ENCODE measurements around the gene PLIN3.
"Not testable (repeated sequence)": the region's sequence is repeated elsewhere in the genome, so short reads cannot be mapped to it uniquely, and the experiment has no call there.

The PLIN3 gene

DNA sequence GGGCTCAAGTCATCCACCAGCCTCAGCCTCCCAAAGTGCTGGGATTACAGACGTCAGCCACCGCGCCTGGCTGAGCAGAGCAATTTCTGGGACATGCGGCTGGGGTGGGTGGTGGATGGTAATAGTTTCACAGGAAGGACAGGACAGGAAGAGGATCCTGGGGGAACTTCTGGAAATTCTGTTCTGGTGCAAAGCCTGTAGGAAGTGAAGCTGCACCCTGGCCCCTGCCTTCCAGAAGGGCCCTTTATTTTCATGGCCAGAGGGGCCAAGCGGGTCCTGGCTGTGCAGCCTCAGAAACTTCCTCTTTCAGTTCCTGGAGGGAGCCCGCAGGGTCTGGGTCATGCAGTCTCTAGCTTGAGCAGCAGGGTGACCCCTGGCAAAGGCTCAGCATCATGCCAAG lies 60.3 kb downstream of the PLIN3 start:
- no peak for DNase-seq (ENCODE audit: low spot score)

DNA sequence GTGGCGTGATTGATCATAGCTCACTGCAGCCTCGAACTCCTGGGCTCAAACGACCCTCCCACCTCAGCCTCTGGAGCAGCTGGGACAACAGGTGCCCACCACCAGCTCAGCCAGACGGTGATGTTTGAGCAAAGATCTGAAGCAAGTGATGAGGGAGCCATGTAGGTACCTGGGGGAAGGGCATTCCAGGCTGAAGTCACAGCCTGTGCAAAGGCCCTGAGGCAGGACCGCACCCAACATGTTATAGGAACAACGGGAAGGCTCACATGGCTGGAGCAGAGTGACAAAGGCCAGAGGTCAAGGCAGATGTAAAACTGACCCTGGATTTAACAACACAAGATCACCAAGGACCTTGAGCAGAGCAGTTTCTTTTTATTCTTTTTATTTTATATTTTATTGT lies 61.1 kb downstream of the PLIN3 start:
- DNase-seq (ENCODE audit: low spot score) = no peak

DNA sequence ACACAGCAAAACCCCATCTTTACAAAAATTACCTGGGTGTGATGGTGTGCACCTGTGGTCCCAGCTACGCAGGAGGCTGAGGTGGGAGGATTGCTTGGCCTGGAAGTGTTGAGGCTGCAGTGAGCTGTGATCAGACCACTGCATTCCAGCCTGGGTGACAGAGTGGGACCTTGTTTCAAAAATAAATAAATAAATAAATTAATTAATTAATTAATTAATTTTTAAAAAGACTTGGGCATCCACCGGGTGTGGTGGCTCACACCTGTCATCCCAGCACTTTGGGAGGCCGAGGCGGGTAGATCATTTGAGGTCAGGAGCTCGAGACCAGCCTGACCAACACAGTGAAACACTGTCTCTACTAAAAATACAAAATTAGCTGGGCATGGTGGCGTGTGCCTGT lies 62.3 kb downstream of the PLIN3 start:
- DNase-seq (ENCODE audit: low spot score) = not testable (repeated sequence)

DNA sequence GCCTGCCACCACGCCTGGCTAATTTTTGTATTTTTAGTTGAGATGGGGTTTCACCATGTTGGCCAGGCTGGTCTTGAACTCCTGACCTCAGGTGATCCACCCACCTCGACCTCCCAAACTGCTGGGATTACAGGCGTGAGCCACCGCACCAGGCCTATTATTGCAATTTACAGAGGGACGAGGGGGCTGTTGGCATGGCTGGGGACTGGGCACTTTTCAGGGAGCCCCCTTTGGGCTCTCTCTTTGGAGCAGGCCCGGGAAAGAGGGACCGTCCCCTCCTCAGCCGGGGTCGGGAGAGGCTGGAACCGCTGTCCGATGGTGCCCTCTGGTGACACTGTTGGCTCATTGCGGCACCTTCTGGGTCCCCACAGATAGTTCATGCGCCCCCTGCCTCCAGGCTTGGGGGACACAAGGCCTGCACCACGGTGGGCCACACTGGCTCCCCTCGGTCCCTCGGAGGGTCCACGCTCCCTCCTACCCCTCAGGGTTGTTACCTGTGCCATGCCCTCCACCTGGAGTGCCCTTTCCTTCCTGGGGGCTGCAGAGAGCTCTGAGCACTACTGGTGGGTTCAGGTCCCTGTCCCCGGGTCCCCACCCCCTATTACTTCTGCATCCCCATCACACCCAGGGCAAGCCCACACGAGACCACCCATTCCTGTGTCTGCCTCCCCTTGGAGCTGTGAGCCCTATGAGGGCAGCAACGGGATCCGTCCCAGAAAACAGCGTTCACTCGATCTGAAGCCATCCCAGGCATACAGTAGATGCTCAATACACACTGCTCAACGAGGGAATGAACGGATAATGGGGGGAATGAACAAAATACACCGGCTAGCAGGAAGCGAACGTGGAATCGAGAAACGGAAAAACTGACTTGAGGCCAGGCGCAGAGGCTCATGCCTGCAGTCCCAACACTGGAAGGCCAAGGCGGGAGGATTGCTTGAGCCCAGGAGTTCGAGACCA lies 63.5 kb downstream of the PLIN3 start:
- DNase-seq (ENCODE audit: low spot score) = no peak

DNA sequence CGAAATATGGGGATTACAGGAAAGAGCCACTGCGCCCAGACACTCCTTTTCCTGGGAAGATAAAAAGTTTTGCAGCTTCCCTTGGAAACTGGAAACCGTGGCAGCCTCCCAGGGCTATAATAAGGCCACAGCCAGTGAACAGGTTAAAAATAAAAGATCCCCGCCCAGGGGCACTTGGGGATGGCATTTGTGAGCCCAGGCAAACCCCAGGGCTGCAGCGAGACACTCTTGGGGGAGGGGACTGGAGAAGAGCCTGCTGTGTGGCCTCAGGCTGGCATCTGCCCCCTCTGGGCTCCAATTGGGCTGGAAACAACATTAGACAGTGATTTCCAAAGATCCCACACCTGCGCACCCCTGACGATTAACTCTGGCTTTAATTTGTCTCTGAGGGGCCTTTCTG lies 64.8 kb downstream of the PLIN3 start:
- no peak for DNase-seq (ENCODE audit: low spot score)

DNA sequence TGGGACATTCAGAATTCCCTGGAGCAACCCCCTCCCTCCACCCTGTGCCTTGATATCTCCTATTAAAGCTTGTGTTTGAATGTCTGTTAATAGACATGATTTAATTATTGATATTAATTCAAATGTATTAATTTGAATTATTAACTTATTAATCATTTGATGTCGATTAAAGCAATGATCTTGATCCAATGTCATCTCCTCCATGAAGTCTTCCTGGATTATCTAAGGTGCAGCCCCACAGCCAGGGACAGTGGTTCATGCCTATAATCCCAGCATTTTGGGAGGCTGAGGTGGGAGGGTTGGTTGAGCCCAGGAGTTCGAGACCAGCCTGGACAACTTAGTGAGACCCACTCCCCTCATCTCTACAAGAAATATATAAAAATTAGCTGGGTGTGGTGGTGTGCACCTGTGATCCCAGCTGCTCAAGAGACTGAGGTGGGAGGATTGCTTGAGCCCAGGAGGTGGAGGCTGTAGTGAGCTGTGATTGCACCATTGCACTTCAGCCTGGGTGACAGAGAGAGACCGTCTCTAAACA lies 66.3 kb downstream of the PLIN3 start:
- no peak for DNase-seq (ENCODE audit: low spot score)

DNA sequence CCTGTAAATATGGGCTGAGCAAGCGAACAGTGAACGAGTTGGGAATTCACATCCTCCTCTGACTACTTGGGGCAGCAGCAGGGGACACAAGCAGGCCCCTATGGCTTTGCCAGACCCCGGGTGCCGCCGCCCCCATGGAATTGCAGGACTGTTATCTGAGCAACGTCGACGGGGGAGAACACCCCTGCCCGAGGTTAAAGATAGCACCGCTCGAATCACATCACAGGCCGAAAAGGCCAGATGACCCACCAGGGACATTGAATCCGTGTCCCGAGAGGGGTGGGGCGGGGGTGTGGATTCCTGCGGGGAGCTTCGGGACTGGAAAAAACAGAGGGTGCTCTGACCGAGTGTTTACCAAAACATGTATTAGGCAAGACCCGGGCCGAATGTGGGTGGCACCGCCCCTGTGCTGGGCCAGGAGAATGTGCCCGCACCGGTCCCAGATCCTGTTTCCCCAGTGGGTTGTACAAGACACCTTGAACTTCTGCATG lies 66.8 kb downstream of the PLIN3 start:
- no peak for DNase-seq (ENCODE audit: low spot score)

DNA sequence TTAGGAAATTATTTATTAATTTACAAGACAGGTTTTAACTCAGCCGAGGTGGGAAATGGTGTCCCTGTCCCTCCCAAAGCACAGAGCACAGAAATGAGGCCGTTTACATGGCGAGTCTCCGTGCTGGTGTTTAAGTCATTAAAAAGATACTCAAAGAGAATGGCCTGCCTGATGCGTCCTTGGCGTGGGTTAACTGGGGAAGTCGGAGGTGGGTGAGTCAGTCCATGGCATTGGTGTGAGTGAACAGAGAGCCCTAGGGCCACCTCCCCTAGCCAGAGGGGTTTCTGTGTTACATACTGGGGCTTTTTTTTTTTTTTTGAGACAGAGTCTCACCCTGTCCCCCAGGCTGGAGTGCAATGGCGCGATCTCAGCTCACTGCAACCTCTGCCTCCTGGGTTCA lies 72.1 kb downstream of the PLIN3 start:
- no peak for DNase-seq (ENCODE audit: low spot score)

DNA sequence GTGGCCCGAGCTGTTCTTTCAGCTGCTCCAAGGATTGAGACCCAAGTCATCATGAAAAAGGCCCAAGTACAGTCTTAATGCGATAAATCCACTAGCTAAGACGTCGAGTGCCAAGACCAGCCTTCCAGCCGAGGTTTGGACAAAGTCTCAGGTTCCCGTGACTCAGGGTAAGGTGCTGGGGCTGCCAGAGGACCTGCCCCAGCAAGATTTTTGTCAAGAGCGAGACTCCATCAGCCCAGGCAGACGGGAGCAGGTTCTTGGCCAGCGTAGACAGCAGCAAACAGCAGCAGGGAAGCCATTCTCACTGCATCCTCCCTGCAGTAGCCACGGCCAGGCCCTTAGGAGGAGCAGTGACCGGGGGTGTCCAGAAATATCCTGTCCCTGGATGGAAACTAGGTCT lies 72.5 kb downstream of the PLIN3 start:
- DNase-seq (ENCODE audit: low spot score) = no peak

DNA sequence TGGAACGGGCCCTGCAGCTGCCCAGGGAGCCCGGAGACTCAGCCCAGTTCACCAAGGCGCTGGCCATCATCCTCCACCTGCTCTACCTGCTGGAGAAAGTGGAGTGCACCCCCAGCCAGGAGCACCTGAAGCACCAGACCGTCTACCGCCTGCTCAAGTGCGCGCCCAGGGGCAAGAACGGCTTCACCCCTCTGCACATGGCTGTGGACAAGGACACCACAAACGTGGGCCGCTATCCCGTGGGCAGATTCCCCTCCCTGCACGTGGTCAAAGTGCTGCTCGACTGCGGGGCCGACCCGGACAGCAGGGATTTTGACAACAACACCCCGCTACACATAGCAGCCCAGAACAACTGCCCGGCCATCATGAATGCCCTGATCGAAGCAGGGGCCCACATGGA lies 74.2 kb downstream of the PLIN3 start:
- DNase-seq (ENCODE audit: low spot score) = not testable (repeated sequence)

DNA sequence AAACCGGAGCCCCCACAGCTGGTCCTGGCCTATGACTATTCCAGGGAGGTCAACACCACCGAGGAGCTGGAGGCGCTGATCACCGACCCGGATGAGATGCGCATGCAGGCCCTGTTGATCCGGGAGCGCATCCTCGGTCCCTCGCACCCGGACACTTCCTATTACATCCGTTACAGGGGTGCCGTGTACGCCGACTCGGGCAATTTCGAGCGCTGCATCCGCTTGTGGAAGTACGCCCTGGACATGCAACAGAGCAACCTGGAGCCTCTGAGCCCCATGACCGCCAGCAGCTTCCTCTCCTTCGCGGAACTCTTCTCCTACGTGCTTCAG lies 74.6 kb downstream of the PLIN3 start:
- DNase-seq (ENCODE audit: low spot score) = not testable (repeated sequence)

DNA sequence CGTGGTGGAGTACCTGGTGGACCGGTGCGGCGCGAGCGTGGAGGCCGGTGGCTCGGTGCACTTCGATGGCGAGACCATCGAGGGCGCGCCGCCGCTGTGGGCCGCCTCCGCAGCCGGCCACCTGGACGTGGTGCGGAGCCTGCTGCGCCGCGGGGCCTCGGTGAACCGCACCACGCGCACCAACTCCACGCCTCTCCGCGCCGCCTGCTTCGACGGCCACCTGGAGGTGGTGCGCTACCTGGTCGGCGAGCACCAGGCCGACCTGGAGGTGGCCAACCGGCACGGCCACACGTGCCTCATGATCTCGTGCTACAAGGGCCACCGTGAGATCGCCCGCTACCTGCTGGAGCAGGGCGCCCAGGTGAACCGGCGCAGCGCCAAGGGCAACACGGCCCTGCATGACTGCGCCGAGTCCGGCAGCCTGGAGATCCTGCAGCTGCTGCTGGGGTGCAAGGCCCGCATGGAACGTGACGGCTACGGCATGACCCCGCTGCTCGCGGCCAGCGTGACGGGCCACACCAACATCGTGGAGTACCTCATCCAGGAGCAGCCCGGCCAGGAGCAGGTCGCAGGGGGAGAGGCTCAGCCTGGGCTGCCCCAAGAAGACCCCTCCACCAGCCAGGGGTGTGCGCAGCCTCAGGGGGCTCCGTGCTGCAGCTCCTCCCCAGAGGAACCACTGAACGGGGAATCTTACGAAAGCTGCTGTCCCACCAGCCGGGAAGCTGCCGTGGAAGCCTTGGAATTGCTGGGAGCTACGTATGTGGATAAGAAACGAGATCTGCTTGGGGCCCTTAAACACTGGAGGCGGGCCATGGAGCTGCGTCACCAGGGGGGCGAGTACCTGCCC lies 75.2 kb downstream of the PLIN3 start:
- not testable (repeated sequence) for DNase-seq (ENCODE audit: low spot score)

DNA sequence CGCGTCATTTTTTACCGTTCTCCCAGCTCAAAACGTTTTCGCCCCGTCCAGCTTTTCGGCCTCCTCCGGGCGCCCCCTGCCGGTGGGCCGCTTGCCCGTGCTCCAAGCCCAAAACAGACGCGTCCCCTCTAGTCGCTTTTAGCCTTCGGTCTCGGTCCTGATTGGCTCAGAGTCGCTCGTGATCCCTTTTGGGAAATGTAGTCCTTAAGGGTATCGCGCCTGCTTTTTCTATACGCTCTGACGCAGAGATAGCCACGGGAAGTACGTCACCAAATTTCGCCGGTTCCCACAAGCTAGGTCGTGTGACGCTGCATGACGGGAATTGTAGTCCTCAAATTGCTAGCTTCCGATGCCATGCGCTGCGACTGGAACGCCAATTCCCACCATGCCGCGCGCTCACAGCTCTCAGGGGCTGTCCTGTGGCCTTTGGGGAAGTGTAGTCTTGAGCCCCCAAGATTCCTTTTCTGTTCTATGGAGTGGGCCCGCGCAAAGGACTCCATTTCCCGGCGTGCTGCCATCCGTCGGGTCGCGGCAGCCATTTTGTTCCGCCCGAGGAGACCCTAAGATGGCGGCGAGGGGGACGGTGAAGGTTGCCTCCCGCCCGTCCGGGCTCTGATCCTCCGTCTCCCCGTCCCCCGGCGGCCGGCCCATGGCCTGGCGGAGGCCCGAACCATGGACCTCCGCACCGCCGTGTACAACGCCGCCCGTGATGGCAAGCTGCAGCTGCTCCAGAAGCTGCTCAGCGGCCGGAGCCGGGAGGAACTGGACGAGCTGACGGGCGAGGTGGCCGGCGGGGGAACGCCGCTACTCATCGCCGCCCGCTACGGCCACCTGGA lies 76.1 kb downstream of the PLIN3 start, which contains the start of gene FEM1A:
TSS of gene FEM1A (plus strand) at position 552 of the 836 bp plus-strand sequence. CDS start at position 673, 121 bp downstream.
- DNase-seq (ENCODE audit: low spot score) = peak; percentile 99

All from left forelimb (tissue), 1 donor.